Loucy (cell line): ENCODE results near the gene KLHDC9.

ENCODE experiments used
- CTCF ChIP-seq: fragments of 200-600 bp; sonication (generic); conservative IDR thresholded peaks from 2 replicates; pipeline ENCODE4 v1.5.1; 2014; ENCODE audit warnings: mild to moderate bottlenecking, antibody characterized with exemption, low read length
- EZH2phosphoT487 ChIP-seq: fragments of 200-600 bp; IDR thresholded peaks from 2 replicates; pipeline ENCODE4 v1.6.1; 2018; ENCODE audit warnings: antibody characterized with exemption, mild to moderate bottlenecking, moderate library complexity, borderline replicate concordance

- TF ChIP-seq CTCF (no peak), EZH2phosphoT487 (no peak)
These were observed 29.5 kb downstream of the KLHDC9 start for GRCh38 chr1:161127649-161128048.
